Measurements from ENCODE around the gene C10orf67.

DNA sequence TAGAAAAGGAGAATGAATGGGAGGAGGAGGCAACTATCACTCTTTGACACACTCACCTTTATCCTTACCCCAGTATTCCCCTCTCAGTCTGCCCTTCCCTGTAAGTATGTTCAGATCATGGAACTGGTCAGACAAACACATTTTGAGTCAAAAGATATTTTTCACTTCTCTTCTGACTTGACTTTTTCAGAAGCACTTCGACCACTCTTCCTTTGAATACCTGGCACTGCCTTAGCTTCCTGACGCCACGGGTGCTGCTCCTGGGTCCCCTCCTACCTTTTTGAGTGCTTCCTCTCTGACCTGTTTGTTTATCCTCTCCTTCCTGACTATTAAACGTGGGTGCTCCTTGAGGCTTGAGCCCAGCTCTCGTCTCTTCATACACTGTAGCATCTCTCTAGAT lies 19.8 kb upstream of the C10orf67 start:
- TF ChIP-seq CTCF (IDR thresholded peaks at IDR 0.05; ENCODE audit: insufficient read depth, low read length): no peak
- no peak for TF ChIP-seq POLR2AphosphoS5 (IDR thresholded peaks at IDR 0.05; ENCODE audit: low read depth)
- TF ChIP-seq SPI1 (IDR thresholded peaks at IDR 0.05; ENCODE audit: borderline replicate concordance, low read depth): no peak
- TF ChIP-seq, protein P1, sequence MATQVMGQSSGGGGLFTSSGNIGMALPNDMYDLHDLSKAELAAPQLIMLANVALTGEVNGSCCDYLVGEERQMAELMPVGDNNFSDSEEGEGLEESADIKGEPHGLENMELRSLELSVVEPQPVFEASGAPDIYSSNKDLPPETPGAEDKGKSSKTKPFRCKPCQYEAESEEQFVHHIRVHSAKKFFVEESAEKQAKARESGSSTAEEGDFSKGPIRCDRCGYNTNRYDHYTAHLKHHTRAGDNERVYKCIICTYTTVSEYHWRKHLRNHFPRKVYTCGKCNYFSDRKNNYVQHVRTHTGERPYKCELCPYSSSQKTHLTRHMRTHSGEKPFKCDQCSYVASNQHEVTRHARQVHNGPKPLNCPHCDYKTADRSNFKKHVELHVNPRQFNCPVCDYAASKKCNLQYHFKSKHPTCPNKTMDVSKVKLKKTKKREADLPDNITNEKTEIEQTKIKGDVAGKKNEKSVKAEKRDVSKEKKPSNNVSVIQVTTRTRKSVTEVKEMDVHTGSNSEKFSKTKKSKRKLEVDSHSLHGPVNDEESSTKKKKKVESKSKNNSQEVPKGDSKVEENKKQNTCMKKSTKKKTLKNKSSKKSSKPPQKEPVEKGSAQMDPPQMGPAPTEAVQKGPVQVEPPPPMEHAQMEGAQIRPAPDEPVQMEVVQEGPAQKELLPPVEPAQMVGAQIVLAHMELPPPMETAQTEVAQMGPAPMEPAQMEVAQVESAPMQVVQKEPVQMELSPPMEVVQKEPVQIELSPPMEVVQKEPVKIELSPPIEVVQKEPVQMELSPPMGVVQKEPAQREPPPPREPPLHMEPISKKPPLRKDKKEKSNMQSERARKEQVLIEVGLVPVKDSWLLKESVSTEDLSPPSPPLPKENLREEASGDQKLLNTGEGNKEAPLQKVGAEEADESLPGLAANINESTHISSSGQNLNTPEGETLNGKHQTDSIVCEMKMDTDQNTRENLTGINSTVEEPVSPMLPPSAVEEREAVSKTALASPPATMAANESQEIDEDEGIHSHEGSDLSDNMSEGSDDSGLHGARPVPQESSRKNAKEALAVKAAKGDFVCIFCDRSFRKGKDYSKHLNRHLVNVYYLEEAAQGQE (IDR thresholded peaks at IDR 0.05; ENCODE audit: insufficient replicate concordance, low read depth): no peak
- no peak for TF ChIP-seq GABPA (IDR thresholded peaks at IDR 0.05; ENCODE audit: low read depth)

Data from HL-60 (cell line).